Uterus (tissue), 2 donors: Measurements from ENCODE around the gene IRF2BPL.

Experiments used
- POLR2A ChIP-seq, 2 donors: fragments of 450-650 bp; IDR thresholded peaks; one replicate each; pipeline ENCODE4 v1.6.1; 2016; ENCODE audit warnings: antibody characterized with exemption in 2 of 2, mild to moderate bottlenecking in 1 of 2, moderate library complexity in 1 of 2
- TF ChIP-seq, protein P1 (sequence below), 4 experiments: fragments of 200-600 bp in 2 of 4; fragments of 450-650 bp in 2 of 4; sonication (generic) in 2 of 4; IDR thresholded peaks; one replicate each; pipeline ENCODE4 v1.5.1; 2016 to 2019; ENCODE audit warnings: antibody characterized with exemption in 4 of 4, mild to moderate bottlenecking in 2 of 4, moderate library complexity in 1 of 4

DNA sequence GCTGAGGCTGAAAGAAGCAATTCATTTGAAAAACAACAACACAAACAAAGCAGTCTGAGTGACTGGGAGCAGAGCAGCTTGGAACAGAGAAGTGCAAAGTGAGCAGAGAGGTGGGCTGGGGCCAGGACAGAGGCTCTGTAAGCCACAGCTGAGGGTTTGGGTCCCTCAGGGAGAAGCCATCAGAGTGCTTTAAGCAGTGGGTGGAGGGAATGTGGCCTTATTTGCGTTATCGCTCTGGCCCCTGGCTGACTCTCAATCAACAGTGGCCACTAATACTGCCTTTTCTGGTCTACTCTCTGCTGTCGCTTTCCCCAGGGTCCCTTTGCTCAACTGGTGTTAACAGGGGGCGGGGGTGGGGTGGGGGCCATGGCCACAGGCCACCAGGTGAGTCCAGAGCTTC lies 44.2 kb downstream of the IRF2BPL start:
- TF ChIP-seq POLR2A (IDR thresholded peaks at IDR 0.05): no peak
- TF ChIP-seq, protein P1, sequence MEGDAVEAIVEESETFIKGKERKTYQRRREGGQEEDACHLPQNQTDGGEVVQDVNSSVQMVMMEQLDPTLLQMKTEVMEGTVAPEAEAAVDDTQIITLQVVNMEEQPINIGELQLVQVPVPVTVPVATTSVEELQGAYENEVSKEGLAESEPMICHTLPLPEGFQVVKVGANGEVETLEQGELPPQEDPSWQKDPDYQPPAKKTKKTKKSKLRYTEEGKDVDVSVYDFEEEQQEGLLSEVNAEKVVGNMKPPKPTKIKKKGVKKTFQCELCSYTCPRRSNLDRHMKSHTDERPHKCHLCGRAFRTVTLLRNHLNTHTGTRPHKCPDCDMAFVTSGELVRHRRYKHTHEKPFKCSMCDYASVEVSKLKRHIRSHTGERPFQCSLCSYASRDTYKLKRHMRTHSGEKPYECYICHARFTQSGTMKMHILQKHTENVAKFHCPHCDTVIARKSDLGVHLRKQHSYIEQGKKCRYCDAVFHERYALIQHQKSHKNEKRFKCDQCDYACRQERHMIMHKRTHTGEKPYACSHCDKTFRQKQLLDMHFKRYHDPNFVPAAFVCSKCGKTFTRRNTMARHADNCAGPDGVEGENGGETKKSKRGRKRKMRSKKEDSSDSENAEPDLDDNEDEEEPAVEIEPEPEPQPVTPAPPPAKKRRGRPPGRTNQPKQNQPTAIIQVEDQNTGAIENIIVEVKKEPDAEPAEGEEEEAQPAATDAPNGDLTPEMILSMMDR (IDR thresholded peaks at IDR 0.05): no peak
